ENCODE measurements around the gene C9orf43. TPM values are rescaled to one million over a fixed set of nuclear protein-coding genes. Genes with fewer than 3 reads are reported as not detected.

The C9orf43 gene
- total and polyA plus RNA-seq, 9 of the 15 experiments (the other 6 are each of a cell fraction or from before 2014, with no cell fraction given) = 0.21 to 0.58 (median 0.33) TPM

GRCh38 chr9:113410207-113410864 lies at the start of gene C9orf43, which contains the start of gene POLE3 (continued):
- peak; percentile 95 for TF ChIP-seq USF2 (CRISPR knock-in tag; IDR thresholded peaks at IDR 0.05)
- peak in 1 of 2 experiments; percentile 93; a peak in 1 of 4 replicates for TF ChIP-seq MCM7 (IDR thresholded peaks at IDR 0.05)
- no peak for TF ChIP-seq ZBTB43 (CRISPR knock-in tag; IDR thresholded peaks at IDR 0.05)
- TF ChIP-seq, protein P1, sequence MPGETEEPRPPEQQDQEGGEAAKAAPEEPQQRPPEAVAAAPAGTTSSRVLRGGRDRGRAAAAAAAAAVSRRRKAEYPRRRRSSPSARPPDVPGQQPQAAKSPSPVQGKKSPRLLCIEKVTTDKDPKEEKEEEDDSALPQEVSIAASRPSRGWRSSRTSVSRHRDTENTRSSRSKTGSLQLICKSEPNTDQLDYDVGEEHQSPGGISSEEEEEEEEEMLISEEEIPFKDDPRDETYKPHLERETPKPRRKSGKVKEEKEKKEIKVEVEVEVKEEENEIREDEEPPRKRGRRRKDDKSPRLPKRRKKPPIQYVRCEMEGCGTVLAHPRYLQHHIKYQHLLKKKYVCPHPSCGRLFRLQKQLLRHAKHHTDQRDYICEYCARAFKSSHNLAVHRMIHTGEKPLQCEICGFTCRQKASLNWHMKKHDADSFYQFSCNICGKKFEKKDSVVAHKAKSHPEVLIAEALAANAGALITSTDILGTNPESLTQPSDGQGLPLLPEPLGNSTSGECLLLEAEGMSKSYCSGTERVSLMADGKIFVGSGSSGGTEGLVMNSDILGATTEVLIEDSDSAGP (CRISPR knock-in tag; IDR thresholded peaks at IDR 0.05) = peak; percentile 59; the same call in 1 of the 2 replicates
- TF ChIP-seq NR4A1 (CRISPR knock-in tag; IDR thresholded peaks at IDR 0.05) = no peak
- TF ChIP-seq NR4A1 (tag; IDR thresholded peaks at IDR 0.05) = 0 out of 2 replicates have a peak, but pooled peaks have one; percentile 24
- peak; percentile 55; the same call in 1 of the 2 replicates for TF ChIP-seq ZNF76 (CRISPR knock-in tag; IDR thresholded peaks at IDR 0.05; ENCODE audit: borderline replicate concordance)
- no peak for TF ChIP-seq SNIP1 (IDR thresholded peaks at IDR 0.05; ENCODE audit: low read depth)
- TF ChIP-seq PHB (CRISPR knock-in tag; IDR thresholded peaks at IDR 0.05) = no peak
- TF ChIP-seq ZNF449 (CRISPR knock-in tag; IDR thresholded peaks at IDR 0.05) = no peak
- no peak for TF ChIP-seq CUX1 (CRISPR knock-in tag; IDR thresholded peaks at IDR 0.05)
- no peak for TF ChIP-seq ELK1 (CRISPR knock-in tag; IDR thresholded peaks at IDR 0.05)
- peak; percentile 64; the same call in 1 of the 2 replicates for TF ChIP-seq BCOR (IDR thresholded peaks at IDR 0.05)
- TF ChIP-seq RAD21 (CRISPR knock-in tag; conservative IDR thresholded peaks at IDR 0.05 in 1 of 2, IDR thresholded peaks at IDR 0.05 in 1 of 2) = peak in 1 of 2 experiments; percentile 17; a peak in 1 of 4 replicates
- no peak for TF ChIP-seq CBX2 (IDR thresholded peaks at IDR 0.05; ENCODE audit: insufficient read depth, low read length, poor library complexity, severe bottlenecking)
